HepG2 (cell line): ENCODE measurements around the gene RBBP9. TPM values are rescaled to one million over a fixed set of nuclear protein-coding genes. Genes with fewer than 3 reads are reported as not detected.

Source experiments
- ATAC-seq: fragments of 200-7000 bp; cut with Tn5 transposase; 3 replicates; pipeline ENCODE4 v1.9.1; 2020; ENCODE audit warnings: mild to moderate bottlenecking, moderate library complexity
- BruUV-seq: library from RNA; stranded (reverse); fragments of 400-500 nt; replicated peaks from 2 replicates; lab custom pipeline; 2021; lab: Mats Ljungman, UMichigan
- CTCF ChIA-PET: fragments of 300-600 bp; formaldehyde crosslinking; extraction: SDS; loops from one replicate; lab custom pipeline; 2021; ENCODE audit warnings: low total read pairs, inconsistent platforms, low intra/inter-chr PET ratio; lab: Yijun Ruan, JAX
- POLR2A ChIA-PET: fragments of 350-600 bp; sonication (Branson Sonifier 250); formaldehyde crosslinking; loops from one replicate; lab custom pipeline; 2020; ENCODE audit warnings: antibody characterized with exemption, inconsistent platforms; lab: Yijun Ruan, JAX
- DNase-seq: peaks from one replicate; pipeline ENCODE4 v3.0.0-alpha.2; 2015; ENCODE audit warnings: low spot score
- FAIRE-seq: peaks from 3 replicates; lab custom pipeline; 2011; peaks lifted over from hg19 to GRCh38; lab: Jason Lieb, UNC
- H2AFZ ChIP-seq: one replicate; pipeline ENCODE4 v1.6.1; 2011; ENCODE audit warnings: low read length, inconsistent platforms
- H3K27ac ChIP-seq: fragments of 300-600 bp; 3 replicates; pipeline ENCODE4 v1.8.0; 2011; ENCODE audit warnings: mixed run types, mild to moderate bottlenecking, mixed read lengths, low read length, inconsistent platforms; ENCODE audit not compliant: insufficient read depth; ENCODE audit errors: extremely low read length
- H3K27me3 ChIP-seq, 2 experiments: fragments of 200-600 bp in 1 of 2; 2 replicates in 1 of 2; 3 replicates in 1 of 2; pipeline versions ENCODE4 v1.6.0 to v1.8.0; 2011; ENCODE audit warnings: low read length in 2 of 2, mild to moderate bottlenecking in 2 of 2, moderate library complexity in 2 of 2, inconsistent platforms in 1 of 2; ENCODE audit not compliant: insufficient read depth in 2 of 2, control insufficient read depth in 1 of 2
- H3K36me3 ChIP-seq, 2 experiments: fragments of 200-600 bp in 1 of 2; replicated peaks in 1 of 2; 2 replicates in 1 of 2; 3 replicates in 1 of 2; pipeline versions ENCODE4 v1.5.1 to v1.8.0; 2011; ENCODE audit warnings: low read length in 2 of 2, inconsistent platforms in 1 of 2; ENCODE audit not compliant: insufficient read depth in 2 of 2, control insufficient read depth in 1 of 2
- H3K4me1 ChIP-seq: 2 replicates; pipeline ENCODE4 v1.5.1; 2012; ENCODE audit warnings: low read length, inconsistent platforms; ENCODE audit not compliant: insufficient read depth
- H3K4me2 ChIP-seq: 2 replicates; pipeline ENCODE4 v1.6.0; 2011; ENCODE audit warnings: low read depth, low read length, inconsistent platforms
- H3K4me3 ChIP-seq, 3 experiments: fragments of 200-600 bp in 1 of 3; sonication (generic), shearing (Covaris generic) in 1 of 3; replicated peaks in 1 of 3; 2 replicates each; pipeline ENCODE4 v1.5.1; 2011 to 2016; ENCODE audit warnings: low read length in 3 of 3, inconsistent platforms in 2 of 3, low read depth in 2 of 3, mild to moderate bottlenecking in 2 of 3, control low read depth in 1 of 3, mixed read lengths in 1 of 3; ENCODE audit not compliant: insufficient read depth in 1 of 3
- H3K79me2 ChIP-seq: one replicate; pipeline ENCODE4 v1.6.1; 2011; ENCODE audit warnings: low read length, inconsistent platforms; ENCODE audit not compliant: insufficient read depth
- H3K9ac ChIP-seq: 2 replicates; pipeline ENCODE4 v1.6.0; 2011; ENCODE audit warnings: mild to moderate bottlenecking, low read depth, low read length, inconsistent platforms; ENCODE audit not compliant: insufficient read depth
- H3K9me3 ChIP-seq: 2 replicates; pipeline ENCODE4 v1.5.1; 2012; ENCODE audit warnings: mild to moderate bottlenecking, low read length
- H4K20me1 ChIP-seq: 2 replicates; pipeline ENCODE4 v1.6.0; 2011; ENCODE audit warnings: inconsistent platforms, mild to moderate bottlenecking, low read length, moderate library complexity; ENCODE audit not compliant: insufficient read depth
- CBX1 ChIP-seq: IDR thresholded peaks from one replicate; pipeline ENCODE4 v1.6.1; 2016; ENCODE audit warnings: antibody characterized with exemption, low read depth
- HDAC1 ChIP-seq: sonication (generic); formaldehyde crosslinking; IDR thresholded peaks from 2 replicates; pipeline ENCODE4 v1.5.1; 2020; ENCODE audit warnings: mild to moderate bottlenecking, missing genetic modification reagents
- KDM4B ChIP-seq: sonication (generic); formaldehyde crosslinking; IDR thresholded peaks from 2 replicates; pipeline ENCODE4 v1.4.0; 2020; ENCODE audit warnings: missing genetic modification reagents
- MATR3 ChIP-seq: sonication (generic); formaldehyde crosslinking; IDR thresholded peaks from 2 replicates; pipeline ENCODE4 v1.4.0; 2020; ENCODE audit warnings: missing genetic modification reagents
- NFE2 ChIP-seq: sonication (generic); formaldehyde crosslinking; IDR thresholded peaks from 2 replicates; pipeline ENCODE4 v1.4.0; 2020; ENCODE audit warnings: missing genetic modification reagents
- NFIB ChIP-seq: sonication (generic); formaldehyde crosslinking; IDR thresholded peaks from 2 replicates; pipeline ENCODE4 v1.9.0; 2021; ENCODE audit warnings: missing genetic modification reagents, mild to moderate bottlenecking, borderline replicate concordance
- PHB2 ChIP-seq: fragments of 450-650 bp; IDR thresholded peaks from 2 replicates; pipeline ENCODE4 v1.6.1; 2018; ENCODE audit not compliant: partially characterized antibody
- POLR2AphosphoS5 ChIP-seq: IDR thresholded peaks from 2 replicates; pipeline ENCODE4 v1.6.1; 2012; ENCODE audit warnings: low read depth, low read length
- SRY ChIP-seq: sonication (generic); formaldehyde crosslinking; IDR thresholded peaks from 2 replicates; pipeline ENCODE4 v1.8.0; 2022; ENCODE audit warnings: mild to moderate bottlenecking, missing genetic modification reagents
- ZNF251 ChIP-seq: sonication (generic); formaldehyde crosslinking; IDR thresholded peaks from 2 replicates; pipeline ENCODE4 v1.9.0; 2021; ENCODE audit warnings: mild to moderate bottlenecking, missing genetic modification reagents
- ZNF367 ChIP-seq: sonication (generic); formaldehyde crosslinking; IDR thresholded peaks from 2 replicates; pipeline ENCODE4 v1.4.0; 2020; ENCODE audit warnings: missing genetic modification reagents, borderline replicate concordance
- WGBS: methylation state at CpG from one replicate; pipeline ENCODE4 v1.1.6; 2017; ENCODE audit warnings: low lambda C conversion rate; 5-methylcytosine and 5-hydroxymethylcytosine counted together
- in situ Hi-C: cut with HindIII; loops from 2 replicates; pipeline ENCODE4 v1.10.0; 2017; ENCODE audit warnings: low pct_unique_long_range_greater_than_20kb; ENCODE audit not compliant: extremely low pct_ligation_motif_present
- intact Hi-C: fragments of 100-400 bp; cut with micrococcal nuclease; formaldehyde crosslinking; loops from one replicate; pipeline ENCODE4 v1.10.0; 2022; ENCODE audit not compliant: unreplicated experiment
- polyA plus RNA-seq, 8 experiments: library from polyadenylated mRNA; depleted of rRNA in 3 of 8; stranded (reverse) in 7 of 8; unstranded in 1 of 8; fragments of >200 nt; fragmentation: Illumina TruSeq in 4 of 8; extraction: Trizol in 4 of 8; gene quantifications; 2 replicates each; pipeline versions ENCODE4 v1.2.1 to v1.2.3, GENCODE V29; 2011 to 2016; ENCODE audit warnings: low read depth in 4 of 8, missing spikeins in 1 of 8, mixed read lengths in 1 of 8; ENCODE audit not compliant: insufficient read depth in 1 of 8
- total RNA-seq, 5 experiments: library from RNA; depleted of rRNA; stranded (reverse); fragments of >200 nt; fragmentation: Illumina TruSeq; extraction: Trizol; gene quantifications; 2 replicates each; pipeline ENCODE4 v1.2.3, GENCODE V29; 2016; ENCODE audit warnings: low read depth in 1 of 5
- TF ChIP-seq, protein P1 (sequence below), 2 experiments: sonication (generic) in 1 of 2; formaldehyde crosslinking in 1 of 2; IDR thresholded peaks; 2 replicates each; pipeline versions ENCODE4 v1.4.0 to v1.6.1; 2016 to 2020; ENCODE audit warnings: borderline replicate concordance in 1 of 2, low read depth in 1 of 2, mild to moderate bottlenecking in 1 of 2, missing genetic modification reagents in 1 of 2
- TF ChIP-seq, protein P2 (sequence below): sonication (generic); formaldehyde crosslinking; IDR thresholded peaks from 2 replicates; pipeline ENCODE4 v1.4.0; 2020; ENCODE audit warnings: missing genetic modification reagents, mild to moderate bottlenecking, borderline replicate concordance
- TF ChIP-seq, protein P3 (sequence below): sonication (generic); formaldehyde crosslinking; IDR thresholded peaks from 2 replicates; pipeline ENCODE4 v1.4.0; 2020; ENCODE audit warnings: mild to moderate bottlenecking, low read depth, missing genetic modification reagents

Gene RBBP9
- total and polyA plus RNA-seq, 2 of the 13 experiments (the other 11 are each of a cell fraction or from before 2014, with no cell fraction given): 28.0 to 56.3 TPM

DNA sequence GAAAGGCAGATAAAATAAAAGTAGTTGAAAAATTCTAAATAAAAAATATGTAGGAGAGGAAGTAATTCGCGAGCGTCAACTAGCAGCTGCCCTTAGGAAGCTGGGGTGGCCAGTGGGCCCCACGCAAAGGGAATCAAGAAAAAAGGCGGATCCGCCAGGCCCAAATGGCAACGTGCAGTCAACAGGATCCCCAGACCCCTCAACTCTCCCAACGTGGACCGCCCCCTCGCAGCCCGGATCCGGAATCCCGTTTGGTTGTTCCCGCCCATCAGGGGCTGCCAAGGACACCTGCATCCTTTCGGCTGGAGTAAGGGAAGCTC lies 30.5 kb downstream of the RBBP9 start:
- FAIRE-seq (no peak), DNase-seq (no peak), ATAC-seq (peak; percentile 83)
- ChIA-PET CTCF (no interaction called here), POLR2A (interaction anchor here (0.7 to 3.2 kb wide), 17 partner anchors 9 to 178 kb away, joined by 3 to 78 read pairs (median 7); partner anchors contain the start of genes RBBP9, SEC23B, SMIM26 and ZNF133)
- WGBS: 2% methylated on average over 15 of the region's 15 CpGs
- peaks cover 27% of the 10 kb centered on the region for H3K79me2 ChIP-seq
- H2AFZ ChIP-seq: peak overlapping the region; percentile 68
- H4K20me1 ChIP-seq: no peaks in the 10 kb centered on the region
- peak overlapping the region; percentile 88 for H3K9ac ChIP-seq
- intact Hi-C loops (loop anchor here (1.0 to 10.0 kb wide), 3 partner anchors 50 to 142 kb away; partner anchors contain the start of gene DTD1), in situ Hi-C loops (no loop called here)
- peak overlapping the region; percentile 88 for H3K27ac ChIP-seq
- peaks cover 13 to 19% of the 10 kb centered on the region in 2 experiments for H3K36me3 ChIP-seq
- no TSS peak for BruUV-seq
- no peaks in the 10 kb centered on the region; a peak in 1 of 5 replicates for H3K27me3 ChIP-seq
- no peaks in the 10 kb centered on the region for H3K9me3 ChIP-seq
- H3K4me2 ChIP-seq: peak overlapping the region; percentile 85
- peaks cover 27% of the 10 kb centered on the region for H3K4me1 ChIP-seq
- H3K4me3 ChIP-seq: peak overlapping the region; percentile 79 to 91 (median 83)
- TF ChIP-seq POLR2AphosphoS5 (peak; percentile 74), SRY (CRISPR knock-in tag) (0 out of 2 replicates have a peak, but pooled peaks have one; percentile 1), PHB2 (no peak), MATR3 (CRISPR knock-in tag) (no peak), ZNF251 (0 out of 2 replicates have a peak, but pooled peaks have one; percentile 60), CBX1 (no peak), NFE2 (no peak), ZNF367 (CRISPR knock-in tag) (0 out of 2 replicates have a peak, but pooled peaks have one; percentile 7), HDAC1 (CRISPR knock-in tag) (no peak), NFIB (CRISPR knock-in tag) (no peak), KDM4B (CRISPR knock-in tag) (no peak)
- TF ChIP-seq, protein P1, sequence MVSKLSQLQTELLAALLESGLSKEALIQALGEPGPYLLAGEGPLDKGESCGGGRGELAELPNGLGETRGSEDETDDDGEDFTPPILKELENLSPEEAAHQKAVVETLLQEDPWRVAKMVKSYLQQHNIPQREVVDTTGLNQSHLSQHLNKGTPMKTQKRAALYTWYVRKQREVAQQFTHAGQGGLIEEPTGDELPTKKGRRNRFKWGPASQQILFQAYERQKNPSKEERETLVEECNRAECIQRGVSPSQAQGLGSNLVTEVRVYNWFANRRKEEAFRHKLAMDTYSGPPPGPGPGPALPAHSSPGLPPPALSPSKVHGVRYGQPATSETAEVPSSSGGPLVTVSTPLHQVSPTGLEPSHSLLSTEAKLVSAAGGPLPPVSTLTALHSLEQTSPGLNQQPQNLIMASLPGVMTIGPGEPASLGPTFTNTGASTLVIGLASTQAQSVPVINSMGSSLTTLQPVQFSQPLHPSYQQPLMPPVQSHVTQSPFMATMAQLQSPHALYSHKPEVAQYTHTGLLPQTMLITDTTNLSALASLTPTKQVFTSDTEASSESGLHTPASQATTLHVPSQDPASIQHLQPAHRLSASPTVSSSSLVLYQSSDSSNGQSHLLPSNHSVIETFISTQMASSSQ (IDR thresholded peaks at IDR 0.05; ENCODE audit: low read depth): no peak
- TF ChIP-seq, protein P1 (CRISPR knock-in tag; IDR thresholded peaks at IDR 0.05; ENCODE audit: borderline replicate concordance): peak; percentile 41; the same call in 1 of the 2 replicates
- TF ChIP-seq, protein P2, sequence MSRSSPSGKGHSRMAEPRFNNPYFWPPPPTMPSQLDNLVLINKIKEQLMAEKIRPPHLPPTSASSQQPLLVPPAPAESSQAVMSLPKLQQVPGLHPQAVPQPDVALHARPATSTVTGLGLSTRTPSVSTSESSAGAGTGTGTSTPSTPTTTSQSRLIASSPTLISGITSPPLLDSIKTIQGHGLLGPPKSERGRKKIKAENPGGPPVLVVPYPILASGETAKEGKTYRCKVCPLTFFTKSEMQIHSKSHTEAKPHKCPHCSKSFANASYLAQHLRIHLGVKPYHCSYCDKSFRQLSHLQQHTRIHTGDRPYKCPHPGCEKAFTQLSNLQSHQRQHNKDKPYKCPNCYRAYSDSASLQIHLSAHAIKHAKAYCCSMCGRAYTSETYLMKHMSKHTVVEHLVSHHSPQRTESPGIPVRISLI (CRISPR knock-in tag): no peak; the same call in 1 of the 2 replicates
- TF ChIP-seq, protein P3, sequence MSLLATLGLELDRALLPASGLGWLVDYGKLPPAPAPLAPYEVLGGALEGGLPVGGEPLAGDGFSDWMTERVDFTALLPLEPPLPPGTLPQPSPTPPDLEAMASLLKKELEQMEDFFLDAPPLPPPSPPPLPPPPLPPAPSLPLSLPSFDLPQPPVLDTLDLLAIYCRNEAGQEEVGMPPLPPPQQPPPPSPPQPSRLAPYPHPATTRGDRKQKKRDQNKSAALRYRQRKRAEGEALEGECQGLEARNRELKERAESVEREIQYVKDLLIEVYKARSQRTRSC: 0 out of 2 replicates have a peak, but pooled peaks have one; percentile 43
